Chondrocyte (in vitro differentiated cells): ENCODE measurements around the gene BZW1. TPM values are rescaled to one million over a fixed set of nuclear protein-coding genes. Genes with fewer than 3 reads are reported as not detected.

Experiments
- DNase-seq: peaks from one replicate; pipeline ENCODE4 v3.0.0; 2021; ENCODE audit warnings: mixed read lengths, low spot score
- H3K27ac Mint-ChIP-seq: one replicate; pipeline ENCODE4 v1.8.0; 2021; ENCODE audit warnings: mild to moderate bottlenecking, moderate library complexity, mixed read lengths; ENCODE audit not compliant: unreplicated experiment
- H3K27me3 Mint-ChIP-seq: 2 replicates; pipeline ENCODE4 v1.8.0; 2021; ENCODE audit warnings: low read depth, mixed read lengths
- H3K36me3 Mint-ChIP-seq: 2 replicates; pipeline ENCODE4 v1.8.0; 2021; ENCODE audit warnings: low read depth, mixed read lengths
- H3K4me1 Mint-ChIP-seq: 2 replicates; pipeline ENCODE4 v1.8.0; 2021; ENCODE audit warnings: low read depth, mild to moderate bottlenecking, mixed read lengths
- H3K4me3 Mint-ChIP-seq: one replicate; pipeline ENCODE4 v1.8.0; 2021; ENCODE audit warnings: mild to moderate bottlenecking, moderate library complexity, mixed read lengths; ENCODE audit not compliant: unreplicated experiment
- H3K9me3 Mint-ChIP-seq: 2 replicates; pipeline ENCODE4 v1.8.0; 2021; ENCODE audit warnings: low read depth, mixed read lengths
- total RNA-seq: library from RNA; stranded (reverse); gene quantifications from 3 replicates; pipeline ENCODE4 v1.2.1, GENCODE V29; 2021
- TF ChIP-seq, protein P1 (sequence below): fragments of 200-600 bp; sonication (generic); IDR thresholded peaks from 2 replicates; pipeline ENCODE4 v1.5.0; 2021; ENCODE audit warnings: antibody characterized with exemption, mild to moderate bottlenecking, moderate library complexity

The BZW1 gene
- total RNA-seq, 1 donor from 2014 or later: 194 TPM

DNA sequence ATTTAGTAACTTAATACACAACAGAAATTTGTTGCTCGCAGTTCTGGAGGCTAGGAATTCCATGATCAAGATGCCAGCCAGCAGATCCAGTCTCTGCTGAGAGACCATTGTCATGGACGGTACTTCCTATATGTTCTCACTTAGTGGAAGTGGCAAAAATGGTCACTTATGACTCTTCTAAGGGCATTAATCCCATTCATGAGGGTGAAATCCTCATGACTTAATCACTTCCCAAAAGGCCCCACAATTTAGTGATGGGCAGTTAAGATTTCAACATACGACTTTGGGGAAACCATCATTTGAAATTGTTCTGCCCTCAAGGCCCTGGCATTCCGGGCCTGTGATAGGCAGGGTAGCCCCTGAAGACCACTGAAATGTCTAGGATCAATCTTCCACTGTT is 23.0 kb downstream of the BZW1 start:
- Mint-ChIP-seq H3K9me3 (peaks cover 11% of the 10 kb centered on the region), H3K4me1 (no peaks in the 10 kb centered on the region), H3K36me3 (no peaks in the 10 kb centered on the region), H3K27me3 (no peaks in the 10 kb centered on the region), H3K4me3 (no peak overlapping the region), H3K27ac (no peak overlapping the region)
- DNase-seq: no peak
- TF ChIP-seq, protein P1, sequence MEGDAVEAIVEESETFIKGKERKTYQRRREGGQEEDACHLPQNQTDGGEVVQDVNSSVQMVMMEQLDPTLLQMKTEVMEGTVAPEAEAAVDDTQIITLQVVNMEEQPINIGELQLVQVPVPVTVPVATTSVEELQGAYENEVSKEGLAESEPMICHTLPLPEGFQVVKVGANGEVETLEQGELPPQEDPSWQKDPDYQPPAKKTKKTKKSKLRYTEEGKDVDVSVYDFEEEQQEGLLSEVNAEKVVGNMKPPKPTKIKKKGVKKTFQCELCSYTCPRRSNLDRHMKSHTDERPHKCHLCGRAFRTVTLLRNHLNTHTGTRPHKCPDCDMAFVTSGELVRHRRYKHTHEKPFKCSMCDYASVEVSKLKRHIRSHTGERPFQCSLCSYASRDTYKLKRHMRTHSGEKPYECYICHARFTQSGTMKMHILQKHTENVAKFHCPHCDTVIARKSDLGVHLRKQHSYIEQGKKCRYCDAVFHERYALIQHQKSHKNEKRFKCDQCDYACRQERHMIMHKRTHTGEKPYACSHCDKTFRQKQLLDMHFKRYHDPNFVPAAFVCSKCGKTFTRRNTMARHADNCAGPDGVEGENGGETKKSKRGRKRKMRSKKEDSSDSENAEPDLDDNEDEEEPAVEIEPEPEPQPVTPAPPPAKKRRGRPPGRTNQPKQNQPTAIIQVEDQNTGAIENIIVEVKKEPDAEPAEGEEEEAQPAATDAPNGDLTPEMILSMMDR: no peak

DNA sequence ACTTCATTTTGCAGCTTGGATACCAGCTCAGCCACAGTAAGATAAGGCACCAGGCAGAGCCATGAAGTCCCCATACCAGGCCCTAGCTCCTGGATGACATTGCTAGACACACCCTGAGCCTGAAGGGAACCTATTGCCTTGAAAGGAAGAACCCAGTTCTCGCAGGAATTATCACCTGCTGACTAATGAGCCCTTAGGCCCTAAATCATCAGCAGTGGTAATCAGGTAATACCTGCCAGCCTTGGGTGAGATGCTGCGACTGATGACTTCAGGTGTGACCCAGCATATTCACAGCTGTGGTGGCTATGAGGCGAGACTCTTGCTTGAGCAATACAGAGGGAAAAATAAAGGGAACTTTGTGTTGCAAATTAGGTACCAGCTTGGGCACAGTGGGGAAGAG is 27.8 kb downstream of the BZW1 start:
- H3K4me3 Mint-ChIP-seq: no peak overlapping the region
- no peak for DNase-seq
- H3K36me3 Mint-ChIP-seq: no peaks in the 10 kb centered on the region
- H3K27ac Mint-ChIP-seq: no peak overlapping the region
- TF ChIP-seq, protein P1: no peak
- H3K27me3 Mint-ChIP-seq: no peaks in the 10 kb centered on the region
- peaks cover 11% of the 10 kb centered on the region for H3K9me3 Mint-ChIP-seq
- H3K4me1 Mint-ChIP-seq: no peaks in the 10 kb centered on the region

DNA sequence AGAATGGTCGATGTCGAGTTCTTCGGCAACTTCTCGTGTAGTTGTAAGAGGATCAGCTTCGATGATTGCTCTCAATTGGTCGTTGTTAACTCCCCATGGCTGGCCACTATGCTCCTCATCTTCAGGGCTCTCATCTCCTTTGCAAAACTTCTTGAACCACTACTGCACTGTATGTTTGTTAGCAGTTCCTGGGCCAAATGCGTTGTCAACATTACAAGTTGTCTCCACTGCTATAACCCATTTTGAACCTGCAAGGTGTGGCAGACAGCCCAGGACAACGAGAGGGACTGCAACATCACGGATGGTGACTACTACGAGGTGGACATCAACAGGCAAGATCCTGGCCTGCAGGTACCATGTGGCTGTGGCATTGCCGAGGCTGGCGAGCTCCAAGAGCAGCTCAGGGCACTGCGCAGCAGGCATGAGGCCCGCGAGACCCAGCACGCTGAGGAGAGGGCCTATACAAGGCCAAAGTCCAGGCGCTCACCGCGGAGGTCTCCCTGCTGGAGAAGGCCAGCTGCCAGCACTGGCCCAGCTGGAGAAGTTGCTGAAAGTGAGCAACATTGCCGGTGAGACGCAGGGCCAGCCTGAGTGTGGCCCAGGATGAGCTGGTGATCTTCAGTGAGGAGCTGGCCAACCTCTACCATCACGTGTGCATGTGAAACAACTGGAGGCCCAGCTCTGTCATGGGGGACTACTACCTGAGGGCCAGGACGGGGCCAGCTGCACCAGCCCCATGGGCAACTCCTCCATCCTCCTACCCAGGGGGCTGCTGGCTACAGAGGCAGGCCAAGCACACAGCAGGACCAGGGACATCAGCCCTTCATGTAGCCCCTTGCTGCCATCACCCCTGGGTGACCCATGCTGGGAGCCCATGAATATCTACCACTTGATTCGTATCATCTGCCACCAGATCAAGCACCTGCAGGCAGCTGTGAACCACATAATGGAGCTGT is 32.6 kb downstream of the BZW1 start:
- peak; percentile 89 for DNase-seq
- Mint-ChIP-seq H3K36me3 (no peaks in the 10 kb centered on the region), H3K4me1 (no peaks in the 10 kb centered on the region), H3K4me3 (no peak overlapping the region), H3K9me3 (no peaks in the 10 kb centered on the region), H3K27ac (no peak overlapping the region), H3K27me3 (no peaks in the 10 kb centered on the region)
- TF ChIP-seq, protein P1: no peak

DNA sequence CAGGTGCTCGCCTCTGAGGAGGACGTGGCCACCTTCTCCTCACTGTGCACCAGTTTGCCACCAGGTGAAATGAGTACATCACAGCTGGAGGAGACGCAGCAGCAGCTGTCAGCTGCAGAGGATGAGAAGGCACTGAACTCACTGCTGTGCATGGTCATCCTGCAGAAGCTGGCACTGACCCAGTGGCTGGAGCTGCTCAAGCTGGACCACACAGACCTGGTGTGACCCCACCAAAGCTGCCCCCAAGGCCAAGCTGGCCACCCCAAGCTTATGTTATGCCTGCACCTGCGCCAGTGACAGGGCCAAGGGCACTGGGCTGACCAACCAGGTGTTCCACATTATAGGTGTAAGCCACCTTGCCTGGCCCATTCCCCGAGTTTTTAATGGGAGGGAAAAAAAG is 33.5 kb downstream of the BZW1 start:
- Mint-ChIP-seq H3K27ac (no peak overlapping the region), H3K27me3 (no peaks in the 10 kb centered on the region), H3K4me1 (no peaks in the 10 kb centered on the region), H3K4me3 (no peak overlapping the region), H3K36me3 (no peaks in the 10 kb centered on the region), H3K9me3 (no peaks in the 10 kb centered on the region)
- TF ChIP-seq, protein P1: no peak
- DNase-seq: peak; percentile 85

DNA sequence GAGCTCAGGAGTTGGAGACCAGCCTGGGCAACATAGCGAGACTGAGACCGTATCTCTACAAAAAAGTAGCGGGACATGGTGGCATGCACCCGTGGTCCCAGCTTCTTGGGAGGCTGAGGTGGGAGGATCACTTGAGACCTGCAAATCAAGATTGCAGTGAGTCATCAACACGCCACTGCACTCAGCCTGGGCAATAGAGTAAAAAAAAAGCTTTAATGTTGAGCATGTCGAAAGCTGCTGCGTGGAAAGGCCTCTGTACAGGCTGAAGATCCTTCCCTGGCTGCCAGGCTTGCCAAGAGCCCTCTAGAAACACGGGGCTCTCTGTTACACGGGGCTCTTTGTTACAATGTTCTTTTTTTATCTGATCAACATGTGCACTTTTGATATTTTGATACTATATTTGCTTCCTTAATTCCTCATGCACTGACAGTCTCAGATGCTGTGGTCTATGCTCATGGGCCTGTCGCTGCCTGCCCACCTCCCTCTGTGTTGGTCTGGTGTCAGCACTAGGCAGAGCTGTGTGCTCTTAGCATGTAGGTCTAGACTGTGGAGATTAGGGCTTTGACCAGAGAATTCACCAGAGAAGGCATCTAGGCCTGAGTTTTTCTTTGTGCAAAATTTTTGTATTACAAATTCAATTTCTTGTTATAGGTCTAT is 34.1 kb downstream of the BZW1 start:
- H3K9me3 Mint-ChIP-seq: no peaks in the 10 kb centered on the region
- H3K27ac Mint-ChIP-seq: peak overlapping the region; percentile 51
- peak; percentile 20 for DNase-seq
- no peak overlapping the region for H3K4me3 Mint-ChIP-seq
- H3K27me3 Mint-ChIP-seq: no peaks in the 10 kb centered on the region
- no peaks in the 10 kb centered on the region for H3K4me1 Mint-ChIP-seq
- TF ChIP-seq, protein P1: no peak
- peaks cover 6% of the 10 kb centered on the region for H3K36me3 Mint-ChIP-seq
